Caco-2 (cell line): ENCODE results near the gene ARRDC2. TPM values are rescaled to one million over a fixed set of nuclear protein-coding genes. Genes with fewer than 3 reads are reported as not detected.
"Not testable (repeated sequence)": the region's sequence is repeated elsewhere in the genome, so short reads cannot be mapped to it uniquely, and the experiment has no call there.

ENCODE experiments used
- BruUV-seq: library from RNA; stranded (reverse); fragments of 400-500 nt; replicated peaks from 2 replicates; lab custom pipeline; 2021; lab: Mats Ljungman, UMichigan
- CTCF ChIA-PET: fragments of 300-600 bp; sonication (Branson Sonifier 250); formaldehyde crosslinking; loops from one replicate; lab custom pipeline; 2022; ENCODE audit warnings: antibody characterized with exemption; lab: Charles Lee
- POLR2A ChIA-PET: fragments of 300-600 bp; sonication (Branson Sonifier 250); formaldehyde crosslinking; loops from one replicate; lab custom pipeline; 2022; ENCODE audit warnings: antibody characterized with exemption; lab: Charles Lee
- DNase-seq, 2 experiments: peaks; one replicate each; pipeline versions ENCODE4 v3.0.0 to v3.0.0-alpha.2; 2020 to 2022
- H3K27me3 ChIP-seq: replicated peaks from 2 replicates; pipeline ENCODE4 v1.6.0; 2011; ENCODE audit warnings: low read length; ENCODE audit not compliant: control insufficient read depth, insufficient read depth
- H3K36me3 ChIP-seq: 2 replicates; pipeline ENCODE4 v1.5.1; 2011; ENCODE audit warnings: low read length; ENCODE audit not compliant: control insufficient read depth, insufficient read depth
- H3K4me1 ChIP-seq: fragments of 250-450 bp; sonication (Bioruptor Pico); 2 replicates; pipeline ENCODE4 v1.5.1; 2020; ENCODE audit warnings: mild to moderate bottlenecking
- H3K4me3 ChIP-seq: 2 replicates; pipeline ENCODE4 v1.5.1; 2011; ENCODE audit warnings: low read depth, mild to moderate bottlenecking, control low read depth, low read length
- H3K9me3 ChIP-seq: fragments of 250-450 bp; sonication (Bioruptor Pico); 2 replicates; pipeline ENCODE4 v1.5.1; 2020; ENCODE audit warnings: mild to moderate bottlenecking, moderate library complexity
- H3K27ac Mint-ChIP-seq: one replicate; pipeline ENCODE4 v1.8.0; 2022; ENCODE audit warnings: mixed read lengths; ENCODE audit not compliant: unreplicated experiment
- H3K27me3 Mint-ChIP-seq: one replicate; pipeline ENCODE4 v1.8.0; 2022; ENCODE audit warnings: mixed read lengths; ENCODE audit not compliant: insufficient read depth, unreplicated experiment
- H3K36me3 Mint-ChIP-seq: one replicate; pipeline ENCODE4 v1.8.0; 2022; ENCODE audit warnings: mild to moderate bottlenecking, mixed read lengths; ENCODE audit not compliant: insufficient read depth, unreplicated experiment
- H3K4me1 Mint-ChIP-seq: one replicate; pipeline ENCODE4 v1.8.0; 2022; ENCODE audit warnings: low read depth, mixed read lengths; ENCODE audit not compliant: unreplicated experiment
- H3K4me3 Mint-ChIP-seq: one replicate; pipeline ENCODE4 v1.8.0; 2022; ENCODE audit warnings: mild to moderate bottlenecking, moderate library complexity, mixed read lengths; ENCODE audit not compliant: unreplicated experiment
- H3K9me3 Mint-ChIP-seq: one replicate; pipeline ENCODE4 v1.8.0; 2022; ENCODE audit warnings: mixed read lengths; ENCODE audit not compliant: unreplicated experiment
- CTCF ChIP-seq, 2 experiments: fragments of 200-600 bp in 1 of 2; IDR thresholded peaks; 1 replicate in 1 of 2; 2 replicates in 1 of 2; pipeline versions ENCODE4 v1.5.1 to v1.8.0; 2011 to 2022; ENCODE audit warnings: antibody characterized with exemption in 1 of 2, control low read depth in 1 of 2, inconsistent platforms in 1 of 2, low read depth in 1 of 2, low read length in 1 of 2, mild to moderate bottlenecking in 1 of 2, moderate library complexity in 1 of 2; ENCODE audit not compliant: insufficient read depth in 1 of 2, severe bottlenecking in 1 of 2, unreplicated experiment in 1 of 2
- intact Hi-C: fragments of 100-400 bp; cut with micrococcal nuclease; formaldehyde crosslinking; loops from one replicate; pipeline ENCODE4 v1.10.0; 2022; ENCODE audit not compliant: unreplicated experiment
- total RNA-seq: library from RNA; stranded (reverse); gene quantifications from 2 replicates; pipeline ENCODE4 v1.2.3, GENCODE V29; 2022

Gene ARRDC2
- total RNA-seq, 1 experiment from 2014 or later, result 6.0 TPM

GRCh38 chr19:18001777-18002345 lies 6.1 kb upstream of the ARRDC2 start:
- Mint-ChIP-seq H3K27ac (no peak overlapping the region), H3K9me3 (no peaks in the 10 kb centered on the region), H3K4me3 (peak overlapping the region; percentile 79), H3K27me3 (no peaks in the 10 kb centered on the region), H3K36me3 (peaks cover 4% of the 10 kb centered on the region), H3K4me1 (peaks cover 11% of the 10 kb centered on the region)
- Histone ChIP-seq H3K9me3 (no peaks in the 10 kb centered on the region), H3K4me1 (peaks cover 5% of the 10 kb centered on the region; the same call in 1 of the 2 replicates), H3K36me3 (no peaks in the 10 kb centered on the region), H3K4me3 (peak overlapping the region; percentile 71), H3K27me3 (no peaks in the 10 kb centered on the region)
- peak in 1 of 2 experiments; percentile 21 for DNase-seq
- intact Hi-C loops, result no loop called here
- TF ChIP-seq CTCF (IDR thresholded peaks at IDR 0.05; ENCODE audit: insufficient read depth in 1 of 2, low read depth in 1 of 2, low read length in 1 of 2, severe bottlenecking in 1 of 2, unreplicated experiment in 1 of 2), result no peak
- no TSS peak for BruUV-seq
- ChIA-PET POLR2A (no interaction called here), CTCF (interaction anchor here (0.5 to 0.9 kb wide), 2 partner anchors 44 to 63 kb away, joined by 3 to 4 read pairs; no protein-coding TSS in a partner anchor)

GRCh38 chr19:18002347-18002850 lies 5.6 kb upstream of the ARRDC2 start:
- TF ChIP-seq CTCF (IDR thresholded peaks at IDR 0.05; ENCODE audit: insufficient read depth in 1 of 2, low read depth in 1 of 2, low read length in 1 of 2, severe bottlenecking in 1 of 2, unreplicated experiment in 1 of 2), result no peak
- H3K27ac Mint-ChIP-seq, result no peak overlapping the region
- H3K9me3 ChIP-seq, result no peaks in the 10 kb centered on the region
- peak overlapping the region; percentile 79 for H3K4me3 Mint-ChIP-seq
- H3K4me1 ChIP-seq, result peaks cover 5% of the 10 kb centered on the region; the same call in 1 of the 2 replicates
- intact Hi-C loops, result no loop called here
- no peaks in the 10 kb centered on the region for H3K27me3 ChIP-seq
- TSS peak; percentile 40 for BruUV-seq
- CTCF ChIA-PET, result no interaction called here
- DNase-seq, result no peak
- H3K4me1 Mint-ChIP-seq, result peaks cover 14% of the 10 kb centered on the region
- POLR2A ChIA-PET, result no interaction called here
- no peaks in the 10 kb centered on the region for H3K27me3 Mint-ChIP-seq
- peak overlapping the region; percentile 71; the same call in 1 of the 2 replicates for H3K4me3 ChIP-seq
- H3K36me3 ChIP-seq, result no peaks in the 10 kb centered on the region
- peaks cover 8% of the 10 kb centered on the region for H3K36me3 Mint-ChIP-seq
- no peaks in the 10 kb centered on the region for H3K9me3 Mint-ChIP-seq

- H3K27ac Mint-ChIP-seq, DNase-seq, H3K4me1 ChIP-seq, H3K9me3 ChIP-seq, H3K36me3 ChIP-seq, H3K9me3 Mint-ChIP-seq, H3K27me3 Mint-ChIP-seq, H3K4me3 ChIP-seq, H3K4me3 Mint-ChIP-seq, intact Hi-C loops, CTCF ChIA-PET, H3K4me1 Mint-ChIP-seq, POLR2A ChIA-PET, H3K27me3 ChIP-seq, BruUV-seq: not testable (repeated sequence)
- H3K36me3 Mint-ChIP-seq, result peaks cover 13% of the 10 kb centered on the region
Observed at GRCh38 chr19:18005750-18006149, 2.2 kb upstream of the ARRDC2 start.
